Loucy (cell line): ENCODE measurements around the gene GATA6.

ENCODE experiments used
- H2AFZ ChIP-seq: fragments of 200-600 bp; sonication (generic); 2 replicates; pipeline ENCODE4 v1.6.0; 2016; ENCODE audit warnings: antibody characterized with exemption, mild to moderate bottlenecking, low read length, moderate library complexity
- H3F3A ChIP-seq: fragments of 200-600 bp; 2 replicates; pipeline ENCODE4 v1.6.0; 2016; ENCODE audit warnings: antibody characterized with exemption, low read depth, mild to moderate bottlenecking
- H3K27me3 ChIP-seq: fragments of 200-600 bp; sonication (generic); 2 replicates; pipeline ENCODE4 v1.6.1; 2014; ENCODE audit warnings: low read length, mild to moderate bottlenecking; ENCODE audit not compliant: insufficient read depth, poor library complexity, severe bottlenecking
- H3K36me3 ChIP-seq: fragments of 200-600 bp; sonication (generic); 2 replicates; pipeline ENCODE4 v1.6.1; 2016; ENCODE audit warnings: low read length; ENCODE audit not compliant: insufficient read depth
- H3K4me1 ChIP-seq: fragments of 200-600 bp; sonication (generic); 2 replicates; pipeline ENCODE4 v1.5.1; 2014; ENCODE audit warnings: low read length, mild to moderate bottlenecking; ENCODE audit not compliant: insufficient read depth, poor library complexity, severe bottlenecking
- H3K4me2 ChIP-seq: fragments of 200-600 bp; sonication (generic); 2 replicates; pipeline ENCODE4 v1.6.0; 2014; ENCODE audit warnings: antibody characterized with exemption, low read length, low read depth, mild to moderate bottlenecking; ENCODE audit not compliant: poor library complexity, severe bottlenecking
- H3K4me3 ChIP-seq: fragments of 200-600 bp; sonication (generic); 2 replicates; pipeline ENCODE4 v1.5.1; 2014; ENCODE audit warnings: low read length, mild to moderate bottlenecking, mixed read lengths; ENCODE audit not compliant: poor library complexity, severe bottlenecking
- H3K79me2 ChIP-seq: fragments of 200-600 bp; sonication (generic); 2 replicates; pipeline ENCODE4 v1.6.1; 2014; ENCODE audit warnings: low read length; ENCODE audit not compliant: insufficient read depth
- H3K9ac ChIP-seq: fragments of 200-600 bp; sonication (generic); 2 replicates; pipeline ENCODE4 v1.6.0; 2014; ENCODE audit warnings: mild to moderate bottlenecking, low read depth, low read length, moderate library complexity; ENCODE audit not compliant: poor library complexity, severe bottlenecking
- H3K9me2 ChIP-seq: fragments of 200-600 bp; sonication (generic); replicated peaks from 2 replicates; pipeline ENCODE4 v1.6.1; 2016; ENCODE audit warnings: low read depth, low read length, mixed read lengths
- H3K9me3 ChIP-seq: fragments of 200-600 bp; sonication (generic); 2 replicates; pipeline ENCODE4 v1.6.1; 2014; ENCODE audit warnings: mild to moderate bottlenecking, antibody characterized with exemption, low read length, low read depth; ENCODE audit not compliant: insufficient read depth
- H4K20me1 ChIP-seq: fragments of 200-600 bp; sonication (generic); 2 replicates; pipeline ENCODE4 v1.6.0; 2014; ENCODE audit warnings: antibody characterized with exemption, low read length, mild to moderate bottlenecking; ENCODE audit not compliant: insufficient read depth, poor library complexity, severe bottlenecking
- EZH2phosphoT487 ChIP-seq: fragments of 200-600 bp; IDR thresholded peaks from 2 replicates; pipeline ENCODE4 v1.6.1; 2018; ENCODE audit warnings: antibody characterized with exemption, mild to moderate bottlenecking, moderate library complexity, borderline replicate concordance
- TF ChIP-seq, protein P1 (sequence below): fragments of 200-600 bp; sonication (generic); conservative IDR thresholded peaks from 2 replicates; pipeline ENCODE4 v1.5.1; 2014; ENCODE audit warnings: mild to moderate bottlenecking, antibody characterized with exemption, low read length

GATA6 gene

GRCh38 chr18:22204996-22205395 is 35.6 kb downstream of the GATA6 start:
- H3K27me3 ChIP-seq: no peaks in the 10 kb centered on the region
- no peaks in the 10 kb centered on the region for H3K9me2 ChIP-seq
- H2AFZ ChIP-seq: no peak overlapping the region
- no peaks in the 10 kb centered on the region for H3K9me3 ChIP-seq
- no peak overlapping the region for H3K4me3 ChIP-seq
- H3K79me2 ChIP-seq: no peaks in the 10 kb centered on the region
- H3K9ac ChIP-seq: no peak overlapping the region
- no peaks in the 10 kb centered on the region for H3K4me1 ChIP-seq
- H3K4me2 ChIP-seq: no peak overlapping the region
- H3K36me3 ChIP-seq: no peaks in the 10 kb centered on the region
- no peaks in the 10 kb centered on the region for H4K20me1 ChIP-seq
- no peaks in the 10 kb centered on the region for H3F3A ChIP-seq
- TF ChIP-seq, protein P1, sequence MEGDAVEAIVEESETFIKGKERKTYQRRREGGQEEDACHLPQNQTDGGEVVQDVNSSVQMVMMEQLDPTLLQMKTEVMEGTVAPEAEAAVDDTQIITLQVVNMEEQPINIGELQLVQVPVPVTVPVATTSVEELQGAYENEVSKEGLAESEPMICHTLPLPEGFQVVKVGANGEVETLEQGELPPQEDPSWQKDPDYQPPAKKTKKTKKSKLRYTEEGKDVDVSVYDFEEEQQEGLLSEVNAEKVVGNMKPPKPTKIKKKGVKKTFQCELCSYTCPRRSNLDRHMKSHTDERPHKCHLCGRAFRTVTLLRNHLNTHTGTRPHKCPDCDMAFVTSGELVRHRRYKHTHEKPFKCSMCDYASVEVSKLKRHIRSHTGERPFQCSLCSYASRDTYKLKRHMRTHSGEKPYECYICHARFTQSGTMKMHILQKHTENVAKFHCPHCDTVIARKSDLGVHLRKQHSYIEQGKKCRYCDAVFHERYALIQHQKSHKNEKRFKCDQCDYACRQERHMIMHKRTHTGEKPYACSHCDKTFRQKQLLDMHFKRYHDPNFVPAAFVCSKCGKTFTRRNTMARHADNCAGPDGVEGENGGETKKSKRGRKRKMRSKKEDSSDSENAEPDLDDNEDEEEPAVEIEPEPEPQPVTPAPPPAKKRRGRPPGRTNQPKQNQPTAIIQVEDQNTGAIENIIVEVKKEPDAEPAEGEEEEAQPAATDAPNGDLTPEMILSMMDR: no peak
- TF ChIP-seq EZH2phosphoT487: no peak

- Histone ChIP-seq H3K27me3 (no peaks in the 10 kb centered on the region), H3K4me3 (no peak overlapping the region), H3K79me2 (no peaks in the 10 kb centered on the region), H3K9me3 (no peaks in the 10 kb centered on the region), H3K36me3 (no peaks in the 10 kb centered on the region), H3K4me1 (no peaks in the 10 kb centered on the region), H3K9ac (no peak overlapping the region), H2AFZ (no peak overlapping the region), H3K4me2 (no peak overlapping the region), H4K20me1 (no peaks in the 10 kb centered on the region), H3F3A (no peaks in the 10 kb centered on the region), H3K9me2 (no peaks in the 10 kb centered on the region)
- no peak for TF ChIP-seq EZH2phosphoT487
- TF ChIP-seq, protein P1: no peak
Measured at GRCh38 chr18:22207021-22207758, 37.8 kb downstream of the GATA6 start.

DNA sequence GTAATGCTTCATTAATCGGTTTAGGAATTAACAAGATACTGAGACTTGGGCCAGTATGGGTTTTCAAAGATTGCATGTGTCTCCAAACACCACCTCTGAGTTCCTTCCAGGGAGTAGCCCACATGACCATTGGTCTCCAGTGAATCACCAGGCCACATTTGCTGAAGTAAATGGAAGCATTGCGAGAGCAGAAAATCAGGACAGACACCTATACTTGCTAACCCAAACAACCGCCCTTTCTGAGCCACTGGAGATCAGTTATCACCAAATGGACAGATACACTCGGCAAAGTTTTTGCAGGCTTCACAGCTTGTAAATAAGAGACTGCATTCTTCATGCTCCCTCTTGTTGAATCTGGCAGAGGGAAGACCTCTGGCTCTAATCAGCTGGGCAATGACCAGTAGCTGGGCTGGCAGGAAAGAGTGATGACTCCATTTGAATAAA is 40.9 kb downstream of the GATA6 start:
- Histone ChIP-seq H3K79me2 (no peaks in the 10 kb centered on the region), H3K27me3 (no peaks in the 10 kb centered on the region), H3K4me1 (peaks cover 8% of the 10 kb centered on the region), H2AFZ (no peak overlapping the region), H3F3A (no peaks in the 10 kb centered on the region), H3K4me2 (no peak overlapping the region), H3K9ac (no peak overlapping the region), H4K20me1 (no peaks in the 10 kb centered on the region), H3K36me3 (no peaks in the 10 kb centered on the region), H3K4me3 (no peak overlapping the region), H3K9me2 (no peaks in the 10 kb centered on the region), H3K9me3 (no peaks in the 10 kb centered on the region)
- TF ChIP-seq EZH2phosphoT487: no peak
- TF ChIP-seq, protein P1: no peak
